Natural killer cell treated with Interleukin-12 subunit alpha and Interleukin-12 subunit beta and Interleukin-15 and Interleukin-18, amount 100 ng/mL, for 72 hours (primary cell): ENCODE data around the gene USH1C. TPM values are rescaled to one million over a fixed set of nuclear protein-coding genes. Genes with fewer than 3 reads are reported as not detected.

Experiments
- ATAC-seq, 2 donors: fragments of 150-1000 bp; cut with Tn5 transposase in 1 of 2; sonication (Bioruptor Pico), chemical (Tn5 transposase) in 1 of 2; 2 replicates each; pipeline ENCODE4 v1.10.0; 2021
- DNase-seq: peaks from one replicate; pipeline ENCODE4 v3.0.0; 2022; ENCODE audit warnings: low spot score
- H3K27ac Mint-ChIP-seq, 2 donors: 1 replicate in 1 of 2; 2 replicates in 1 of 2; pipeline ENCODE4 v1.8.0; 2022; ENCODE audit warnings: mixed read lengths in 2 of 2, mild to moderate bottlenecking in 1 of 2, moderate library complexity in 1 of 2
- H3K27me3 Mint-ChIP-seq, 2 donors: 1 replicate in 1 of 2; 2 replicates in 1 of 2; pipeline ENCODE4 v1.8.0; 2022; ENCODE audit warnings: mixed read lengths in 2 of 2
- H3K36me3 Mint-ChIP-seq: one replicate; pipeline ENCODE4 v1.8.0; 2022; ENCODE audit warnings: mixed read lengths
- H3K4me1 Mint-ChIP-seq, 2 donors: 1 replicate in 1 of 2; 2 replicates in 1 of 2; pipeline ENCODE4 v1.8.0; 2022; ENCODE audit warnings: low read depth in 2 of 2, mixed read lengths in 2 of 2, mild to moderate bottlenecking in 1 of 2
- H3K4me3 Mint-ChIP-seq: one replicate; pipeline ENCODE4 v1.8.0; 2022; ENCODE audit warnings: mixed read lengths
- H3K9me3 Mint-ChIP-seq: 2 replicates; pipeline ENCODE4 v1.8.0; 2022; ENCODE audit warnings: mixed read lengths
- total RNA-seq, 2 donors: library from RNA; stranded (reverse); gene quantifications; one replicate each; pipeline ENCODE4 v1.2.3, GENCODE V29; 2022

Gene USH1C
- total RNA-seq, 2 donors from 2014 or later, result not detected

DNA sequence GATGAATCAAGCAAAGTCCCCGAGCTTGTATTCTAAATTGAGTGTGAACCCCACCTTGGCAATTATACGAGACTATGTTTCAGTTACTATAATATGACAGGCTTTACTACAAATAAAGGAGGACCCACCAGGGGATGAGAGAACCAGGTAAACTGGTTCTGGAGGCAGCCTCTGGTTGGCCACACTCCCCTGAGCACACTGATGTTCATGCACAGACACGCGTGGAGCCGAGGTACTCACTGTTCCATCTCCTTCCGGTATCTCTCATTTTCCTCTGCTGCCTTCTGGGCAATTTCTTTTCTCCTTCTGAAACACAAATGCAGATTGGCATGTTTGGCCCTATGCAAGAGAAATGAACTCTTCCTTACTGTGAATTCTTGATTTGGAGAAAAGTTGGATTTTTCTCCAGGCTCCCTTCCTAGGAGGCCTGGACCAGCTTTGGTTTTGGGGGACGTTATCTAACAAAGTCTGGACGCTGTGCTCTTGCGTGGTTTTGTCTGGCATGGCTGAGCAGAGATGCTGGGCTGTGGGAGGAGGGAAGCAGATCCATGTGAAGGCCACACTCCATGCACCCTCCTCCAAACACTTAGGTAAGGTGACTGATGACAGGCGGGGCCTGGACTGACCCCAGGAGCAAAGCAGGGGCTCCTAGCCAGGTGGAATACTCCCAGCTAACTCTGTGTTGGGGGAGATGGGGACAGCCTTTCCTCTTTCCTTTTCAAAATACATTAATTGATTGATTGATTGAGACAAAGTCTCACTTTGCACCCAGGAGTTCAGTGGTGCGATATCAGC, 22.9 kb downstream of the USH1C start:
- ATAC-seq (no peak), DNase-seq (no peak)
- H3K4me3 Mint-ChIP-seq, result no peak overlapping the region
- H3K27me3 Mint-ChIP-seq, result peaks cover 4 to 5% of the 10 kb centered on the region in 2 donors
- no peaks in the 10 kb centered on the region for H3K36me3 Mint-ChIP-seq
- H3K27ac Mint-ChIP-seq, result no peak overlapping the region
- H3K4me1 Mint-ChIP-seq, result no peaks in the 10 kb centered on the region
- no peaks in the 10 kb centered on the region for H3K9me3 Mint-ChIP-seq

DNA sequence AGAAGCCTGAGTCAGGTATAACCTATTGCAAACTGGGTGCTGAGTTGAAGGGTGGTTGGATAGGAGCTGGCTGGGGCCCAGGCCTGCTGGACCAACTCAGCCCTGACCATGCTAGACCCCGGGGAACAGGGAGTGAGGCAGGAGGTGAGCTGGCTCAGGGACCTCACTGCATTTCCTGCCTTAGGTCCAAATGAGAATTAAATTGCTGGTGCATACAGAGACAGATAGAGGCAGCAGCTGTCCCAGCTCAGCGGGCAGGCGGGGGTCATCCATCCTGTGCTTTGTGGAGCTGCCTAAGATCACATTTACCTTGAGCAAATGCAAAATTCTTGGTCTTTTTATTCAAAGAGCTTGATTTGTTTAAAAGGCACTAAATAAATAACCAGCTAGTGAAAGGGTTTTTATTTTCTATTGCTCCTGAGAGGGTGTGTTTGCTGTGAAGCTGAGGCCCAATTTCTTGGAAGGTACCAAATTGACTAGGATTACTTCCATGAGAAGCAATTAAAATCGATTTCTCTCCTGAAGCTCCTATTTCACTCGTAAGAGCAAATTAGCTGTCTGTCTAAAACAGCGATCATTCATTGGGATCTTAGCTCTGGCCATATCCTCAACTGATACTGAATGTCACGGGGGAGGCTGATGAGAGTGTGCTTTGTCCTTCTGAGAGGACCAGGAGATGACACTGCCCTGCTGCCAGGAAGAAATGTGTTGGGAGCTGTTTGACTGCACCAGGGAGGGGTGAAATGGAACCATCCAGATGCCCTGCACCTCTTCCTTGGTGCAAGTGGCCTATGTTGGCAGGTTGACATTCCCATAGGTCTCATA, 24.9 kb downstream of the USH1C start:
- DNase-seq (no peak), ATAC-seq (no peak)
- peaks cover 0 to 9% of the 10 kb centered on the region in 2 donors for H3K27me3 Mint-ChIP-seq
- no peak overlapping the region for H3K4me3 Mint-ChIP-seq
- no peaks in the 10 kb centered on the region for H3K4me1 Mint-ChIP-seq
- H3K36me3 Mint-ChIP-seq, result no peaks in the 10 kb centered on the region
- H3K27ac Mint-ChIP-seq, result no peak overlapping the region
- no peaks in the 10 kb centered on the region for H3K9me3 Mint-ChIP-seq

DNA sequence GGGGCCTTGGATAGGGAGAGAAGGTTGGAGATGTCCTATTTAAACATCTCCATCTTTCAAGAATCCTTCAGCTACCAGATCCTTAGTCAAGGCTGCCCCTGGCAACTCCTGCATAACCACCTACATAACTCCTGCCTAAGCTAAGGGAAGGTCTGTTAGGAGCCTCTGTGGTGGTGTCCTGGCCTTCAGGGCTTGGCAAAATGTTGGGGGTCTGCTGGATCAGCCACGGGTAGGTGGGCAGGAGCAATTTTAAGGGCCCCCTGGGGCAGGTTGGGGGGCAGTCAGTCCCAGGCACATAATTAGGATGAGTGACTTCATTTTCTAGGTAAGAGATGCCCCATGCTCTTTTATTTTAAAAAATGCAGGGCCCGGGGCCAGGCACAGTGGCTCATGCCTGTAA, 25.9 kb downstream of the USH1C start:
- no peaks in the 10 kb centered on the region for H3K4me1 Mint-ChIP-seq

DNA sequence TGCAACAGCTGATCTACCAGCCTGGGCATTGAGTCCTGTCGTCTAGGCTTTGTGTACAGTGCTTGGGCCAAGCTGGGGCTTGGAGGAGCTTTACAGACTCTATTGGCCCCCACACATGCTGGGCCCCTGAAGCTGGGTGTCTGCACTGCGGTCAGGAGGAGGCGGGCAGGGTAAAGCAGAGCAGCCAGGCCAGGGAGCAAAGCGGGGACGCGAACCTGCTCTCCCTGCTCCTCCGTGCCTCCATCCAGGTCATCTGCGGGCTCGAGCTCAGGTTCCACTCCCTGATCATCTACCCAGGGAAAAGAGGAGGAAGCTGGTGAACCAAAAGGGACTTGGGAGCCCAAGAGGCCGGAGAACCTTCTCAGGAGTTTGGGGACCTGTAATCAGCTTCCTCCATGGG, 27.0 kb downstream of the USH1C start:
- Mint-ChIP-seq H3K4me1 (no peaks in the 10 kb centered on the region), H3K27me3 (peaks cover under 1 to 17% of the 10 kb centered on the region in 2 donors), H3K36me3 (no peaks in the 10 kb centered on the region), H3K4me3 (no peak overlapping the region), H3K27ac (no peak overlapping the region), H3K9me3 (no peaks in the 10 kb centered on the region)
- ATAC-seq (no peak), DNase-seq (no peak)

More for the DNA sequence above, 25.9 kb downstream of the USH1C start:
- no peaks in the 10 kb centered on the region for H3K9me3 Mint-ChIP-seq
- H3K27ac Mint-ChIP-seq, result no peak overlapping the region
- H3K36me3 Mint-ChIP-seq, result no peaks in the 10 kb centered on the region
- ATAC-seq (no peak), DNase-seq (no peak)
- H3K27me3 Mint-ChIP-seq, result peaks cover 0 to 12% of the 10 kb centered on the region in 2 donors
- no peak overlapping the region for H3K4me3 Mint-ChIP-seq

DNA sequence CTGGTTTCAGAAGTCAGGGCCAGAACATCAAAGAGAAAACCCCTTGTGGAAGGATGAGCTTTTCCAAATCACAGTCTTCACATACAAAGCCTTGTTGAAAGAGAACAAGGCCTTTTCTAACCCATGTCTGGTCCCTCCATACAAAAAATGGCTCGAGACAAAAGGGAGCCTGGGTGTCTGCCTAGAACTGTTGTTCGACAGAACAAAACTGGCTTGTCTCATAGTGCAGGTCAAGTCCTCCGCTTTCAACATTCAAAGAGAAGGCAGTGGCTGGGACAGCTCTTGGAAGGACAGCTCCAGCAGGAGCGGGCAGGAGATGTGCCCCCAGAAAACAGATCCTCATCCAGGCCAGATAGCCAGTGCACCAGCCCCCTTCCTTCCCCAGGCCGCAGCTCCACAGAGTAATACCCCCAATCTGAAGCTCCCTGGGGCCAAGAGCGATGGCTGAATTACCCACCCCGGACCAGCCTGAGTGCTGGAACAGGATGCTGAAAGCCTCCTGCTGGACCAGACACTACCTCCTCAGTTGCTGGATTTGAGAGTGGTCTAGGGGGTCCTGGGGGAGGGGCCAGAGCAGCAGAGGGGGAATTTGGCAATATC, 27.6 kb downstream of the USH1C start:
- Mint-ChIP-seq H3K36me3 (no peaks in the 10 kb centered on the region), H3K27me3 (peaks cover 6 to 20% of the 10 kb centered on the region in 2 donors), H3K27ac (no peak overlapping the region), H3K4me3 (no peak overlapping the region), H3K4me1 (no peaks in the 10 kb centered on the region), H3K9me3 (no peaks in the 10 kb centered on the region)
- ATAC-seq (no peak), DNase-seq (no peak)

DNA sequence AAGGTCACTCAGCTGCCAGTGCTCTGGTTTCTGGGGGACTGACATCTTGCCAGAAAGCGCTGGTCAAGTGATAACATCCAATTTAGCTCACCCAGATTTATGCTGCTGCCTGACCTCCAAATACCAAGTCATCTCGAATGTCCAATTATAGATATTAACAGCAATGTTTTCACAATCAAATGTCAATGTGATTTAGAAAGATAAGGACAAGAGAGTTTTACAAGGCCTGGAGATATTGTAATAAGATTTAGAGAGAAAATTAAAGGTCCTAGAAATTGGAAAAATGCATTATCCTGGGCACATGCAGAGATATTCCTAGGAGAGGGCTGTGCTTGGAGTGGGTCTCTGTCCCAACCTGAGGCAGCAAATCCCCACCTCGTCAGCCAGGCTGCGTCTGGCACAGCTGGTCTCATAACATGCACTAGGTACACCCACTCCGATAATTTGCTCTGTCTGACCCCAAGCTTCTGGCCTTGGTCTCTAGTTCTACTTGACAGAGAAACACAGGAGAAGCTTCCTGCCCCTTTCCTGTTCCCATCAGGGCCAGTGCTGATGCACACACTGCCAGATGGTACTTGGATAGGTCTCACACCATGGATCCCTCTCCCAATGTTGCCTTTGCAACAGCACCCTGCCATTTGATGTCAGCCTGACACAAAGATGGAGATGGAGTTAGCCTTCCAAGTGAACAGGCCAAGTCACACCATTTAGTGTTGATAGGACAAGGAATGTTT, 28.6 kb downstream of the USH1C start:
- Mint-ChIP-seq H3K9me3 (no peaks in the 10 kb centered on the region), H3K36me3 (no peaks in the 10 kb centered on the region), H3K27ac (no peak overlapping the region), H3K4me1 (no peaks in the 10 kb centered on the region), H3K4me3 (no peak overlapping the region), H3K27me3 (peaks cover 7 to 18% of the 10 kb centered on the region in 2 donors)
- ATAC-seq (no peak), DNase-seq (no peak)

DNA sequence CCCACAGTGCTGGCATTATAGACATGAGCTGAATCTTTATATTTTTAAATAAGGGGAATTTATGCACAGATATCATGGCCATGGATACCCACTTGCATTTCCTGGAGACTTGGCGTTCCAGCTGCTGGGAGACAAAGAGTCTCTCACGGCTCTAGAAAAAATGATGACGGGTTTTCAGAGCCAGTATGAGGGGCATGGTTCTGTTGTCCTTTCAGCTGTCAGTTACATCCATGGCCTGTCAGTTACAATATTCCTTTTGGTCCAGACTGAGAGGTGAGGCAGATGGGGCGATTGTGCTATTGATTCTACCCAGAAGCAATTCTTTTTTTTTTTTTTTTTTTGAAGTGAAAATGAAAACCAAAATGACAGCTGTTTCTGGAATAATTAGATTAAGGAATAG, 29.7 kb downstream of the USH1C start:
- Mint-ChIP-seq H3K36me3 (no peaks in the 10 kb centered on the region), H3K27me3 (peaks cover 7 to 18% of the 10 kb centered on the region in 2 donors), H3K9me3 (no peaks in the 10 kb centered on the region), H3K27ac (no peak overlapping the region), H3K4me1 (no peaks in the 10 kb centered on the region), H3K4me3 (no peak overlapping the region)
- ATAC-seq, result no peak
- DNase-seq, result no peak

DNA sequence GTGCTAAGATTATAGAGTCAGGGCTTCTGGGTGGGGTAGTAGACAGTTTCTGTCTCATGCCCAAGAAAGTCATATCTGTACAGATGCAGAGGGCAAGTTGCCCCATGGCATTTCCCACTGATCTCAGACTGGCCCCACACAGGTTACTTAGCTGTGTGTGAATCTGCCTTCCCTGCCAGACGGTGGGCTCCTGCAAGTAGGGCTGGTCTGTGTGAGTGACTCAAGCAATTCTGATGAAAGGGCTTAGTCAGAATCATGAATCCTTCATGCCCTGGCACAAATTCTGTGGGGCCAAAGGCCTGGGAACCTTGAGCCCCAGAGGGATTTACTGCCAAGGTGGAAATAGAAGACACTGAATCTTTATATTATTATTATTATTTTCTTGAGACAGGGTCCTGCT, 30.4 kb downstream of the USH1C start:
- Mint-ChIP-seq H3K27me3 (peaks cover 10 to 21% of the 10 kb centered on the region in 2 donors), H3K9me3 (no peaks in the 10 kb centered on the region), H3K27ac (no peak overlapping the region), H3K4me1 (no peaks in the 10 kb centered on the region), H3K36me3 (no peaks in the 10 kb centered on the region), H3K4me3 (no peak overlapping the region)
- no peak for ATAC-seq
- DNase-seq, result no peak

DNA sequence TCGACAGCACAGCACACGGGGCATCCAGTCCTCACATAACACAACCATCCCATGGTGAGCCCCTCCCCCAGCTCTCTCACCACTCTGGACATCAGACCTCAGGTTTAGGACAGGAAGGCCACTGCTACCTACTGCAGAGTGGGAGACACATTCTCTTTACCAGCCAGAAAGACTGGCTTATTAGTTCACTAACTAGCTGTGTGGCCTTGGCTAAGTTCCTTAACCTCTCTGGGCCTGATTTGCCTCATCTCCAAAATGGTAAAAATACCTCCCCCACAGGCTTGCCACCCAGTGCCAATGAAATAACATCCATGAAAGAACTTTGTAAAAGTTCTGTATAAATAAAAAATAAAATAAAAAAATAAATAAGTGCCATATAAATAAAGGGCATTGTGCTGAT, 32.1 kb downstream of the USH1C start:
- ATAC-seq, result no peak
- Mint-ChIP-seq H3K4me1 (no peaks in the 10 kb centered on the region), H3K36me3 (no peaks in the 10 kb centered on the region), H3K27ac (no peak overlapping the region), H3K4me3 (no peak overlapping the region), H3K9me3 (no peaks in the 10 kb centered on the region), H3K27me3 (peaks cover 14 to 22% of the 10 kb centered on the region in 2 donors)
- no peak for DNase-seq

DNA sequence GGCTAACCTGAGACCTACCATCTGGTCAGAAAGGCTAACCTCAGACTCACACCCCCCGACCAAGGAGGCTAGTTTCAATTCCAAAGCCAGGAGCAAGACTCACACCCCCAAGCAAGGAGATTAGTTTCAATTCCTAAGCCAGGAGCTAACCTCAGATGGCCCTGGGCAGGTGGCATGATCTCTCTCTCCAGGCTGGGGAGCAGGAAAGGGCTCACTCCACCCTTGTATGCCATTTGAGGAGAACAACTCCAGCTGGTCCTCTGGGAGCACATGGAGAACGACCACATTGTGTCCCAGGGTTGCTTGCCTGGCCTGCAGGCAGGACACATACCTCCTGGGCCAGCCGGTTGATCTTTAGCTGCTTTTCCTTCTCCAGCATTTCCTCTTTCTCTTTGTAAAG, 32.6 kb downstream of the USH1C start:
- Mint-ChIP-seq H3K4me1 (no peaks in the 10 kb centered on the region), H3K4me3 (no peak overlapping the region), H3K27me3 (peaks cover 14 to 24% of the 10 kb centered on the region in 2 donors), H3K36me3 (no peaks in the 10 kb centered on the region), H3K9me3 (no peaks in the 10 kb centered on the region), H3K27ac (no peak overlapping the region)
- no peak for DNase-seq
- ATAC-seq, result no peak

DNA sequence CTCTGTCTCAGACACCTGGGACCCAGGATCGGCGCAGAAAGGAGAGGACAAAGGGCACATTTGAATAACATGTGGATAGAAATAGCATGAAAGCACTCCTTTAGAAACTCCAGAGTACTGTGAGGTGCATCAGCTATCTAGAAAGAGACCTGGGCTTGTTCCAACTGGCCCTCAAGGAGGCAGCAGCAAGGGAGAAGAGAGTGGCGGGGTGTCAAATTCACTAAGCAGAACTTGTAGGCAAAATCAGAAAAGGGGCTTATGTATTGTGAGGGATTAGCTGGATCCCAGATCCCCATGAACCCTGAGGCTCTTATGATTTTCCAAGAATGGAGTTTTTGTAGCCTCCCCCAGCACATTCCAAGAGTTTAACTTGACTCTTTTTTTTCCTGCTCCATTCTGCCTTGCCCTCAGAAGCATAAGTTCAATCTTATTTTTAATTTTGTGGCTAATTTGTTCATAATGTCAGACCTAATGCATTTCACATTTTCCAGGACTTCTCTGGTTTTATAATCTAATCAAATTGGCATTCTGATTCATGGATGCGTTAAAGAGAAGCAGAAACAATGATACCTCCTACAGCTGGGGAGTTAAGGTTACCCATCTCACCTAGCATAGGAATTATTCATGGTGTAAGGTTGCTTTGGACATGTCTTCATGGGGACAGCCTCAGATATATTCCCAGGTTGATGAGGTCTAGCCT, 33.6 kb downstream of the USH1C start:
- H3K27me3 Mint-ChIP-seq, result peaks cover 14 to 22% of the 10 kb centered on the region in 2 donors
- H3K4me1 Mint-ChIP-seq, result no peaks in the 10 kb centered on the region
- no peak for ATAC-seq
- DNase-seq, result no peak
- H3K9me3 Mint-ChIP-seq, result no peaks in the 10 kb centered on the region
- no peaks in the 10 kb centered on the region for H3K36me3 Mint-ChIP-seq
- no peak overlapping the region for H3K27ac Mint-ChIP-seq
- no peak overlapping the region for H3K4me3 Mint-ChIP-seq

DNA sequence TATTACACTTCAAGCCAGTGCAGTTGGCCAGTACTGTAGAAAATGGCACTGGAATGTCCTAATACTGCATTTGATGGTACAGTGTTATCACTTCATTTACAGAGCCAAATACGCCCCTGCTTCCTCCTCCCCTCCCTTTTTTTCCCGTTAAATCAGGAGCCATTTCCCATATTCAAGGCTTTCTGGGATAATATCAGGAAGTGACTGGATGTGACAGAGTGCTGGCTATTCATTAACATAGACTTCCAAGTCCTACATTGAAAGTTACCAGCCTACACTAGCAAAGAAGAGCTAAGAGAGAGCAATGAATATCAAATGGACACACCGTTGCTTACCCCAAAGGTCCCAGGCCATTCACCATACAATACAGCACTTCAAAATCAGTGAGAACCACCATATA, 35.4 kb downstream of the USH1C start:
- DNase-seq, result no peak
- Mint-ChIP-seq H3K4me1 (peaks cover 0 to 2% of the 10 kb centered on the region in 2 donors), H3K27me3 (peaks cover 14 to 20% of the 10 kb centered on the region in 2 donors), H3K4me3 (no peak overlapping the region), H3K27ac (no peak overlapping the region), H3K36me3 (no peaks in the 10 kb centered on the region), H3K9me3 (no peaks in the 10 kb centered on the region)
- no peak for ATAC-seq

DNA sequence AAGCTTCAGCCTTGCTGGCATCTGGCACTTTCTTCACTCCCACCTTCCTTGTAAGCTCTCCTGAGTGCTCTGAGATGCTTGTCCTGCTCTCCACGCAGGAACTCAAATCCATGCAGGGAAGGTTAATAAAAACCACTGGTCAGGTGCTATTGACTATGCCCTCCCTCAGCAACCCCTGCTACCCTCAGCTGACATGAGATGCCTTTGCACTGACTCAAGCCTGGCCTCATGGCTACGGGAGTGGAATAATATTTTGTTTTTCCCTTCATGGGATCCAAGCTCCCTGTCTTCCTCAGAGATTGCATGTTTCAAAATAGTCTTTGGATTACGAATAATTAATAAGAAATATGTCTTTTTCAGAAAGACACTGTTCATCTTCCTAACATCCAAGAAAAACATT, 35.9 kb downstream of the USH1C start:
- Mint-ChIP-seq H3K4me1 (peaks cover 0 to 2% of the 10 kb centered on the region in 2 donors), H3K27me3 (peaks cover 14 to 18% of the 10 kb centered on the region in 2 donors), H3K4me3 (no peak overlapping the region), H3K27ac (no peak overlapping the region), H3K9me3 (no peaks in the 10 kb centered on the region), H3K36me3 (no peaks in the 10 kb centered on the region)
- DNase-seq (no peak), ATAC-seq (no peak)
